Astrocyte (in vitro differentiated cells and primary cell): Measurements from ENCODE around the gene HSPBAP1. TPM values are rescaled to one million over a fixed set of nuclear protein-coding genes. Genes with fewer than 3 reads are reported as not detected.
"Not testable (repeated sequence)": the region's sequence is repeated elsewhere in the genome, so short reads cannot be mapped to it uniquely, and the experiment has no call there.

Experiments
- DNase-seq: peaks from one replicate; pipeline ENCODE4 v3.0.0-alpha.2; 2010; ENCODE audit warnings: low read depth
- FAIRE-seq: peaks from 2 replicates; lab custom pipeline; 2011; peaks lifted over from hg19 to GRCh38; lab: Jason Lieb, UNC
- H2AFZ ChIP-seq: 2 replicates; pipeline ENCODE4 v1.6.0; 2012; ENCODE audit warnings: low read depth, low read length, inconsistent platforms
- H3K27ac ChIP-seq: 2 replicates; pipeline ENCODE4 v1.5.1; 2011; ENCODE audit warnings: low read depth, low read length, inconsistent platforms
- H3K27me3 ChIP-seq: 2 replicates; pipeline ENCODE4 v1.6.0; 2011; ENCODE audit warnings: low read length, inconsistent platforms; ENCODE audit not compliant: insufficient read depth
- H3K36me3 ChIP-seq: 2 replicates; pipeline ENCODE4 v1.5.1; 2011; ENCODE audit warnings: low read length, inconsistent platforms; ENCODE audit not compliant: insufficient read depth
- H3K4me1 ChIP-seq: 2 replicates; pipeline ENCODE4 v1.5.1; 2011; ENCODE audit warnings: low read length, inconsistent platforms; ENCODE audit not compliant: insufficient read depth
- H3K4me2 ChIP-seq: 2 replicates; pipeline ENCODE4 v1.6.0; 2012; ENCODE audit warnings: low read length, inconsistent platforms
- H3K4me3 ChIP-seq: 2 replicates; pipeline ENCODE4 v1.5.1; 2011; ENCODE audit warnings: low read depth, mild to moderate bottlenecking, low read length, inconsistent platforms; ENCODE audit not compliant: insufficient read depth
- H3K79me2 ChIP-seq: 2 replicates; pipeline ENCODE4 v1.6.0; 2012; ENCODE audit warnings: mild to moderate bottlenecking, low read length, inconsistent platforms; ENCODE audit not compliant: insufficient read depth
- H3K9ac ChIP-seq: 2 replicates; pipeline ENCODE4 v1.6.0; 2012; ENCODE audit warnings: mild to moderate bottlenecking, low read length, inconsistent platforms
- H3K9me3 ChIP-seq: 2 replicates; pipeline ENCODE4 v1.5.1; 2012; ENCODE audit warnings: low read depth, mild to moderate bottlenecking, low read length, inconsistent platforms; ENCODE audit not compliant: insufficient read depth
- H4K20me1 ChIP-seq: 2 replicates; pipeline ENCODE4 v1.6.0; 2012; ENCODE audit warnings: low read length, inconsistent platforms; ENCODE audit not compliant: insufficient read depth
- H3K27ac Mint-ChIP-seq: one replicate; pipeline ENCODE4 v1.8.0; 2021; ENCODE audit warnings: mild to moderate bottlenecking, mixed read lengths; ENCODE audit not compliant: unreplicated experiment
- H3K27me3 Mint-ChIP-seq: one replicate; pipeline ENCODE4 v1.8.0; 2021; ENCODE audit warnings: low read depth, mixed read lengths; ENCODE audit not compliant: unreplicated experiment
- H3K36me3 Mint-ChIP-seq: one replicate; pipeline ENCODE4 v1.8.0; 2021; ENCODE audit warnings: low read depth, mixed read lengths; ENCODE audit not compliant: unreplicated experiment
- H3K4me1 Mint-ChIP-seq: one replicate; pipeline ENCODE4 v1.8.0; 2021; ENCODE audit warnings: low read depth, mixed read lengths; ENCODE audit not compliant: unreplicated experiment
- H3K4me3 Mint-ChIP-seq: one replicate; pipeline ENCODE4 v1.8.0; 2021; ENCODE audit warnings: mild to moderate bottlenecking, moderate library complexity, mixed read lengths; ENCODE audit not compliant: unreplicated experiment
- H3K9me3 Mint-ChIP-seq: one replicate; pipeline ENCODE4 v1.8.0; 2021; ENCODE audit warnings: mild to moderate bottlenecking, mixed read lengths; ENCODE audit not compliant: unreplicated experiment
- CTCF ChIP-seq: IDR thresholded peaks from 2 replicates; pipeline ENCODE4 v1.5.1; 2011; ENCODE audit warnings: low read depth, mild to moderate bottlenecking, inconsistent platforms, low read length, moderate library complexity; ENCODE audit not compliant: insufficient read depth
- EZH2 ChIP-seq: IDR thresholded peaks from 2 replicates; pipeline ENCODE4 v1.6.1; 2012; ENCODE audit warnings: mild to moderate bottlenecking, low read length, inconsistent platforms; ENCODE audit not compliant: insufficient read depth
- total RNA-seq: library from RNA; stranded (reverse); gene quantifications from 2 replicates; pipeline ENCODE4 v1.2.1, GENCODE V29; 2021

Gene HSPBAP1
- total RNA-seq, 1 donor from 2014 or later: 4.3 TPM

- Histone ChIP-seq H2AFZ (no peak overlapping the region), H3K36me3 (peaks cover 10% of the 10 kb centered on the region), H3K9me3 (no peaks in the 10 kb centered on the region), H3K9ac (no peak overlapping the region), H3K4me1 (no peaks in the 10 kb centered on the region), H3K4me3 (no peak overlapping the region), H3K27me3 (no peaks in the 10 kb centered on the region), H4K20me1 (no peaks in the 10 kb centered on the region), H3K27ac (no peak overlapping the region), H3K4me2 (no peak overlapping the region), H3K79me2 (no peaks in the 10 kb centered on the region)
- H3K27me3 Mint-ChIP-seq: no peaks in the 10 kb centered on the region
- H3K4me3 Mint-ChIP-seq: no peak overlapping the region
- FAIRE-seq: no peak
- TF ChIP-seq EZH2 (no peak), CTCF (no peak)
- H3K4me1 Mint-ChIP-seq: no peaks in the 10 kb centered on the region
- DNase-seq: no peak
- peaks cover 56% of the 10 kb centered on the region for H3K36me3 Mint-ChIP-seq
- H3K27ac Mint-ChIP-seq: no peak overlapping the region
- H3K9me3 Mint-ChIP-seq: peaks cover 3% of the 10 kb centered on the region
Measured at GRCh38 chr3:122719273-122719921, 74.2 kb downstream of the HSPBAP1 start.

- Histone ChIP-seq H3K4me2 (no peak overlapping the region), H3K4me3 (no peak overlapping the region), H3K27me3 (no peaks in the 10 kb centered on the region), H3K36me3 (peaks cover 6% of the 10 kb centered on the region), H3K4me1 (no peaks in the 10 kb centered on the region), H3K79me2 (no peaks in the 10 kb centered on the region), H3K27ac (no peak overlapping the region), H2AFZ (no peak overlapping the region), H4K20me1 (no peaks in the 10 kb centered on the region), H3K9ac (no peak overlapping the region), H3K9me3 (no peaks in the 10 kb centered on the region)
- no peak overlapping the region for H3K27ac Mint-ChIP-seq
- FAIRE-seq (no peak), DNase-seq (no peak)
- H3K4me1 Mint-ChIP-seq: no peaks in the 10 kb centered on the region
- peaks cover 56% of the 10 kb centered on the region for H3K36me3 Mint-ChIP-seq
- TF ChIP-seq CTCF (no peak), EZH2 (no peak)
- H3K9me3 Mint-ChIP-seq: no peaks in the 10 kb centered on the region
- peak overlapping the region; percentile 2 for H3K4me3 Mint-ChIP-seq
- H3K27me3 Mint-ChIP-seq: no peaks in the 10 kb centered on the region
Measured at GRCh38 chr3:122716667-122717066, 77.0 kb downstream of the HSPBAP1 start.

GRCh38 chr3:122714273-122714672 is 79.4 kb downstream of the HSPBAP1 start:
- Histone ChIP-seq H3K4me3 (no peak overlapping the region), H3K27ac (no peak overlapping the region), H3K9me3 (no peaks in the 10 kb centered on the region), H2AFZ (no peak overlapping the region), H3K36me3 (peaks cover 6% of the 10 kb centered on the region), H3K27me3 (no peaks in the 10 kb centered on the region), H3K4me1 (no peaks in the 10 kb centered on the region), H3K79me2 (no peaks in the 10 kb centered on the region), H3K9ac (no peak overlapping the region), H4K20me1 (no peaks in the 10 kb centered on the region), H3K4me2 (no peak overlapping the region)
- Mint-ChIP-seq H3K27me3 (no peaks in the 10 kb centered on the region), H3K4me3 (no peak overlapping the region), H3K27ac (no peak overlapping the region), H3K36me3 (peaks cover 63% of the 10 kb centered on the region), H3K4me1 (no peaks in the 10 kb centered on the region), H3K9me3 (no peaks in the 10 kb centered on the region)
- FAIRE-seq (no peak), DNase-seq (no peak)
- TF ChIP-seq CTCF (no peak), EZH2 (no peak)

- not testable (repeated sequence) for H3K36me3 ChIP-seq, H3K79me2 ChIP-seq, H3K4me1 ChIP-seq, H3K4me3 ChIP-seq, FAIRE-seq, H3K9me3 ChIP-seq, H3K9ac ChIP-seq, H3K27me3 ChIP-seq, H3K4me3 Mint-ChIP-seq, H3K27ac Mint-ChIP-seq, H2AFZ ChIP-seq, H3K4me1 Mint-ChIP-seq, H4K20me1 ChIP-seq, H3K9me3 Mint-ChIP-seq, DNase-seq, H3K27ac ChIP-seq, H3K4me2 ChIP-seq, H3K27me3 Mint-ChIP-seq
- peaks cover 52% of the 10 kb centered on the region for H3K36me3 Mint-ChIP-seq
Measured at GRCh38 chr3:122710616-122711251, 82.9 kb downstream of the HSPBAP1 start.
